Spleen (tissue), 7 donors: ENCODE results near the gene ITIH4.

Source experiments
- CTCF ChIP-seq, 11 experiments: fragments of 200-600 bp in 7 of 11; fragments of 450-650 bp in 4 of 11; sonication (generic) in 4 of 11; IDR thresholded peaks in 8 of 11; conservative IDR thresholded peaks in 3 of 11; 1 replicate in 7 of 11; 2 replicates in 4 of 11; pipeline versions ENCODE4 v1.4.0 to v1.8.0; 2016 to 2021; ENCODE audit warnings: antibody characterized with exemption in 11 of 11, inconsistent platforms in 4 of 11, mild to moderate bottlenecking in 1 of 11
- POLR2A ChIP-seq, 3 donors: fragments of 450-650 bp; IDR thresholded peaks; one replicate each; pipeline ENCODE4 v1.5.1; 2017; ENCODE audit warnings: antibody characterized with exemption in 3 of 3, mild to moderate bottlenecking in 1 of 3
- donor health status: DM: no; HTN: no; CAD: no; lungs with moderate emphysema.
- donor health status: DM: no; HTN: no; CAD: no.
- donor health status: DM: no; HTN: no; CAD: no.

- TF ChIP-seq CTCF (IDR thresholded peaks at IDR 0.05 in 8 of 11, conservative IDR thresholded peaks at IDR 0.05 in 3 of 11) (no peak), POLR2A (IDR thresholded peaks at IDR 0.05) (no peak)
These were observed 14.0 kb upstream of the ITIH4 start for GRCh38 chr3:52844290-52844975.
